Measurements from ENCODE around the gene ENPP5.

Gene ENPP5

DNA sequence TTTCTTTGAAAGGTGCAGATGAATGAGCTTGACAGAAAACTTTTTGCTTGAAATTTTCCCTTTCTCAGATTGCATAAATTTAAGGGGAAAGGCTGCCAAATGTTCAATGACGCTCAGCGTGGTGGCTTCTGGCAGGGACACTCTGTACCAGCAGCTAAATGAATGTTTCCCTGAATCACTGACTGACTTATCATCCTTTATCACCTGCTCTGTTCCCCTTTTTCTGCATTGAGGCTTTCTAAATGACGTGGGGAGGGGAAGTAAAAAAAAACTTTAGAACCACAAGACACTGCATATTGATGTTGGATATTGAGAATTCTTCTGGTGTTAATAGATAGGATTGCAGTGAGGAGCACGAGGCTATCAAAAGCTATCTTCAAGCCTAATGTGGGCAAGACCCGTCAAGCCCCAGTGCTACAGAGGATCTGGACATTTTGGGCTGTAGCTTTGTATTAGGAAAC lies 46.9 kb upstream of the ENPP5 start:
- H4K20me1 ChIP-seq (ENCODE audit: control insufficient read depth, insufficient read depth, low read depth, low read length): no peaks in the 10 kb centered on the region
- H3K9me2 ChIP-seq (replicated peaks; ENCODE audit: control insufficient read depth, low read length): no peaks in the 10 kb centered on the region
- no peaks in the 10 kb centered on the region for H3K27me3 ChIP-seq (ENCODE audit: control insufficient read depth, low read length)
- no peak overlapping the region for H3K4me2 ChIP-seq (ENCODE audit: low read length)
- H3K79me2 ChIP-seq (ENCODE audit: control insufficient read depth, low read length): no peaks in the 10 kb centered on the region
- no peaks in the 10 kb centered on the region for H3F3A ChIP-seq (ENCODE audit: control insufficient read depth, insufficient read depth)
- no peak for TF ChIP-seq EZH2phosphoT487 (IDR thresholded peaks at IDR 0.05; ENCODE audit: borderline replicate concordance, low read length)
- TF ChIP-seq, protein P1, sequence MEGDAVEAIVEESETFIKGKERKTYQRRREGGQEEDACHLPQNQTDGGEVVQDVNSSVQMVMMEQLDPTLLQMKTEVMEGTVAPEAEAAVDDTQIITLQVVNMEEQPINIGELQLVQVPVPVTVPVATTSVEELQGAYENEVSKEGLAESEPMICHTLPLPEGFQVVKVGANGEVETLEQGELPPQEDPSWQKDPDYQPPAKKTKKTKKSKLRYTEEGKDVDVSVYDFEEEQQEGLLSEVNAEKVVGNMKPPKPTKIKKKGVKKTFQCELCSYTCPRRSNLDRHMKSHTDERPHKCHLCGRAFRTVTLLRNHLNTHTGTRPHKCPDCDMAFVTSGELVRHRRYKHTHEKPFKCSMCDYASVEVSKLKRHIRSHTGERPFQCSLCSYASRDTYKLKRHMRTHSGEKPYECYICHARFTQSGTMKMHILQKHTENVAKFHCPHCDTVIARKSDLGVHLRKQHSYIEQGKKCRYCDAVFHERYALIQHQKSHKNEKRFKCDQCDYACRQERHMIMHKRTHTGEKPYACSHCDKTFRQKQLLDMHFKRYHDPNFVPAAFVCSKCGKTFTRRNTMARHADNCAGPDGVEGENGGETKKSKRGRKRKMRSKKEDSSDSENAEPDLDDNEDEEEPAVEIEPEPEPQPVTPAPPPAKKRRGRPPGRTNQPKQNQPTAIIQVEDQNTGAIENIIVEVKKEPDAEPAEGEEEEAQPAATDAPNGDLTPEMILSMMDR (IDR thresholded peaks at IDR 0.05; ENCODE audit: low read depth, low read length, poor library complexity, severe bottlenecking): no peak
- H3K4me1 ChIP-seq (ENCODE audit: control insufficient read depth, low read length): peaks cover 43% of the 10 kb centered on the region
- no peak overlapping the region for H3K4me3 ChIP-seq (ENCODE audit: low read length)
- H3K36me3 ChIP-seq (ENCODE audit: control insufficient read depth, low read length): no peaks in the 10 kb centered on the region
- H3K27ac ChIP-seq (ENCODE audit: low read depth, low read length): no peak overlapping the region
- H3K9me3 ChIP-seq (ENCODE audit: control insufficient read depth, insufficient read depth, low read length): no peaks in the 10 kb centered on the region

DNA sequence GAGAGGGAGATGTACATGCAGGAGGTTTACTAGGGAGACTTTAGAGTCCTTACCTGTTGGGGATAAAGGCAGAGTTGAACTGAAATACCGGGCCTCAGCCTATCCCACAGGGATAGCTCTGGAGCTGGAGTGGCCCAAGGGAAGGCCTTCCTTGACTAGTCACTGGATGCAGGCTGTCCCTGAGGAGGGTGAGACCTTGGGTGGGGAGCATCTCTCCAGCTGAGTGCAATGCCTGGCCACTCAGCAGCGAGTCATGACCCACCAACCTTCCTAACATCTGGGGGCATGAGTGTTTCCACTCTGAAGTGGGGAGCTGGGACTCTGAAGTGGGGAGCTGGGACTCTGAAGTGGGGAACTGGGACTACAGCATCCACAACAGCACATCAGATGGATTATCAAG lies 46.1 kb upstream of the ENPP5 start:
- no peak overlapping the region for H3K4me3 ChIP-seq (ENCODE audit: low read length)
- no peaks in the 10 kb centered on the region for H3K27me3 ChIP-seq (ENCODE audit: control insufficient read depth, low read length)
- H3K79me2 ChIP-seq (ENCODE audit: control insufficient read depth, low read length): no peaks in the 10 kb centered on the region
- no peaks in the 10 kb centered on the region for H3K9me3 ChIP-seq (ENCODE audit: control insufficient read depth, insufficient read depth, low read length)
- H3K4me2 ChIP-seq (ENCODE audit: low read length): no peak overlapping the region
- H4K20me1 ChIP-seq (ENCODE audit: control insufficient read depth, insufficient read depth, low read depth, low read length): no peaks in the 10 kb centered on the region
- H3K4me1 ChIP-seq (ENCODE audit: control insufficient read depth, low read length): peaks cover 43% of the 10 kb centered on the region
- H3F3A ChIP-seq (ENCODE audit: control insufficient read depth, insufficient read depth): no peaks in the 10 kb centered on the region
- no peaks in the 10 kb centered on the region for H3K9me2 ChIP-seq (replicated peaks; ENCODE audit: control insufficient read depth, low read length)
- no peak overlapping the region for H3K27ac ChIP-seq (ENCODE audit: low read depth, low read length)
- TF ChIP-seq, protein P1 (IDR thresholded peaks at IDR 0.05; ENCODE audit: low read depth, low read length, poor library complexity, severe bottlenecking): no peak
- no peak for TF ChIP-seq EZH2phosphoT487 (IDR thresholded peaks at IDR 0.05; ENCODE audit: borderline replicate concordance, low read length)
- H3K36me3 ChIP-seq (ENCODE audit: control insufficient read depth, low read length): no peaks in the 10 kb centered on the region

DNA sequence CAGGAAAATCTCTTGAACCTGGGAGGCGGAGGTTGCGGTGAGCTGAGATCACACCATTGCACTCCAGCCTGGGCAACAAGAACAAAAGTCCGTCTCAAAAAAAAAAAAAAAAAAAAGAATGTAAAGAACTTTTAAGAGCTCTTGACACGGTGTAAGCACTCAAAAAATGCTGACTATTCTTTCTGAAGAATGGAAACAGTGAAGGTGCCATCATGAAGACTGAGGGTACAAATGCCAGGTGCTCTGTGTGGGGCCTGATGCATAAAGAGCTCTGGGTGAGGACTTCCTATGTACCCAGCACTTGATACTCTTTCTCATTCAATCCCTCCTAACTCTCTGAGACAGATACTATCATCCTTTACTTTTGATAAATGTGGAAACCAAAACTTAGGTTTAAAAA lies 45.0 kb upstream of the ENPP5 start:
- no peaks in the 10 kb centered on the region for H3K79me2 ChIP-seq (ENCODE audit: control insufficient read depth, low read length)
- TF ChIP-seq EZH2phosphoT487 (IDR thresholded peaks at IDR 0.05; ENCODE audit: borderline replicate concordance, low read length): no peak
- TF ChIP-seq, protein P1 (IDR thresholded peaks at IDR 0.05; ENCODE audit: low read depth, low read length, poor library complexity, severe bottlenecking): no peak
- no peak overlapping the region for H3K4me2 ChIP-seq (ENCODE audit: low read length)

More for the DNA sequence above, 45.0 kb upstream of the ENPP5 start:
- Histone ChIP-seq H3K36me3 (ENCODE audit: control insufficient read depth, low read length) (no peaks in the 10 kb centered on the region), H3K9me2 (replicated peaks; ENCODE audit: control insufficient read depth, low read length) (no peaks in the 10 kb centered on the region), H3K27me3 (ENCODE audit: control insufficient read depth, low read length) (no peaks in the 10 kb centered on the region), H3K4me1 (ENCODE audit: control insufficient read depth, low read length) (peaks cover 34% of the 10 kb centered on the region), H3K27ac (ENCODE audit: low read depth, low read length) (no peak overlapping the region), H3K9me3 (ENCODE audit: control insufficient read depth, insufficient read depth, low read length) (no peaks in the 10 kb centered on the region), H3K4me3 (ENCODE audit: low read length) (no peak overlapping the region), H4K20me1 (ENCODE audit: control insufficient read depth, insufficient read depth, low read depth, low read length) (no peaks in the 10 kb centered on the region), H3F3A (ENCODE audit: control insufficient read depth, insufficient read depth) (no peaks in the 10 kb centered on the region)

Measured in DOHH2 (cell line).